Nephron progenitor cell (in vitro differentiated cells): ENCODE data around the gene CDYL.
"Not testable (repeated sequence)": the region's sequence is repeated elsewhere in the genome, so short reads cannot be mapped to it uniquely, and the experiment has no call there.

Source experiments
- DNase-seq: peaks from one replicate; pipeline ENCODE4 v3.0.0; 2021
- H3K27ac Mint-ChIP-seq: 2 replicates; pipeline ENCODE4 v1.8.0; 2021; ENCODE audit warnings: mild to moderate bottlenecking, moderate library complexity, mixed read lengths
- H3K27me3 Mint-ChIP-seq: 2 replicates; pipeline ENCODE4 v1.8.0; 2021; ENCODE audit warnings: mild to moderate bottlenecking, low read depth, mixed read lengths; ENCODE audit not compliant: poor library complexity
- H3K36me3 Mint-ChIP-seq: 2 replicates; pipeline ENCODE4 v1.8.0; 2021; ENCODE audit warnings: low read depth, mixed read lengths
- H3K4me1 Mint-ChIP-seq: 2 replicates; pipeline ENCODE4 v1.8.0; 2021; ENCODE audit warnings: mixed read lengths
- H3K4me3 Mint-ChIP-seq: 2 replicates; pipeline ENCODE4 v1.8.0; 2021; ENCODE audit warnings: mild to moderate bottlenecking, moderate library complexity, mixed read lengths
- H3K9me3 Mint-ChIP-seq: 2 replicates; pipeline ENCODE4 v1.8.0; 2021; ENCODE audit warnings: mild to moderate bottlenecking, moderate library complexity, mixed read lengths
- CTCF ChIP-seq: fragments of 200-600 bp; sonication (generic); IDR thresholded peaks from 2 replicates; pipeline ENCODE4 v1.5.0; 2021; ENCODE audit warnings: antibody characterized with exemption

CDYL gene

GRCh38 chr6:4856785-4857184, 80.6 kb downstream of the CDYL start:
- H3K4me3 Mint-ChIP-seq, result no peak overlapping the region
- H3K27ac Mint-ChIP-seq, result no peak overlapping the region
- DNase-seq, result no peak
- H3K27me3 Mint-ChIP-seq, result peaks cover 3% of the 10 kb centered on the region
- H3K36me3 Mint-ChIP-seq, result peaks cover 17% of the 10 kb centered on the region
- no peaks in the 10 kb centered on the region for H3K9me3 Mint-ChIP-seq
- H3K4me1 Mint-ChIP-seq, result peaks cover 45% of the 10 kb centered on the region
- TF ChIP-seq CTCF, result no peak

DNA sequence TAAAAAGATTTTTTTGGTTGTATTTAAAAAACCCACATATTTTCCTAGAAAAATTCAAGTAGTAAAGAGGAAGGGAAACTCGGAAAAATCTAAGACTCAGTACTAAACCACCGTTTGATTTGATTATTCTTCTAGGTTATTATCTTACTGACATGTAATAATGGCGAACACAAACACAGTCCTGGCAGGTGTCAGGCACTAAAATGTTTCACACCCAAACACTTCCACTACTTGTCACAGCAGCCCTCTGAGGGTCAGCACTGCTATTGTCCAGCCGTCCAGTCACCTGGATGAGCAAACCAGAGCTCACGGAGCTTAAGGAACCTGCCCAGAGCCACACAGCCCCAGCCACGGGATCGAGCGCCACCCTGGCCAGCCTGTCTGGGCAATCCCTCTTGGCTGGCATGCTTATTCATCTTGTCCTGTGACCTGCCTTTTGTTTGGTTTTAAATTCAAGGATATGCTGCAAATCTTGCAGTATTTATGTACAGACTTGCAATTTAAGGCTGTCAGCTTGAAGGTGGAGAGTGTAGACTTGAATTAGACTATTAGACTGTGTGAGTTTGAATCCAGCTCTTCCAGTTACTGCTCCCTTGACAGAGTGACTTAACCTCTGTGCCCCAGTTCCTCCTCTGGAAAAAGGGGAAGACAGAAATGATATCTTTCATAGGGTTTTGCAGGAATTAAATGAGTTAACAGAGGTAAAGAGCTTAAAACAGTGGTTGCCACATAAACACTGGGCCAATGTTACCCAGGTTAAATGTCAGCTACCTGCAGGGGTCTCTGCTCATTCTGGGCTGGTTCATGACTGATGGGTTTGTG, 82.2 kb downstream of the CDYL start:
- Mint-ChIP-seq H3K9me3 (peaks cover 11% of the 10 kb centered on the region), H3K27me3 (peaks cover 3% of the 10 kb centered on the region), H3K4me1 (peaks cover 45% of the 10 kb centered on the region), H3K27ac (peak overlapping the region; percentile 29), H3K4me3 (no peak overlapping the region), H3K36me3 (peaks cover 32% of the 10 kb centered on the region)
- no peak for TF ChIP-seq CTCF
- no peak for DNase-seq

- H3K4me1 Mint-ChIP-seq, result peaks cover 37% of the 10 kb centered on the region
- no peak for DNase-seq
- TF ChIP-seq CTCF, result no peak
- H3K27ac Mint-ChIP-seq, result no peak overlapping the region
- no peak overlapping the region for H3K4me3 Mint-ChIP-seq
- peaks cover 30% of the 10 kb centered on the region for H3K9me3 Mint-ChIP-seq
- no peaks in the 10 kb centered on the region for H3K27me3 Mint-ChIP-seq
- peaks cover 51% of the 10 kb centered on the region for H3K36me3 Mint-ChIP-seq
These were observed 84.2 kb downstream of the CDYL start for GRCh38 chr6:4860387-4860786.

GRCh38 chr6:4861564-4861963, 85.4 kb downstream of the CDYL start:
- Mint-ChIP-seq H3K4me3 (no peak overlapping the region), H3K4me1 (peaks cover 28% of the 10 kb centered on the region), H3K27me3 (no peaks in the 10 kb centered on the region), H3K9me3 (peaks cover 41% of the 10 kb centered on the region), H3K27ac (peak overlapping the region; percentile 47), H3K36me3 (peaks cover 55% of the 10 kb centered on the region)
- no peak for TF ChIP-seq CTCF
- DNase-seq, result no peak

DNA sequence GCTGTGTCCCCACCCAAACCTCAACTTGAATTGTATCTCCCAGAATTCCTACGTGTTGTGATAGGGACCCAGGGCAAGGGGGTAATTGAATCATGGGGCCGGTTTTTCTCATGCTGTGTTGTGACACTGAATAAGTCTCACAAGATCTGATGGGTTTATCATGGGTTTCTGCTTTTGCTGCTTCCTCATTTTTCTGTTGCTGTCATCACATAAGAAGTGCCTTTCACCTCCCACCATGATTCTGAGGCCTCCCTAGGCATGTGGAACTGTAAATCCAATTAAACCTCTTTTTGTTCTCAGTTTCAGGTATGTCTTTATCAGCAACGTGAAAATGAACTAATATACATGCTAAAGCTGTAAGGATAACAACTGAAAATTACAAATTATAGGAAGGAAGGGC, 88.3 kb downstream of the CDYL start:
- no peaks in the 10 kb centered on the region for H3K27me3 Mint-ChIP-seq
- DNase-seq, result no peak
- peaks cover 18% of the 10 kb centered on the region for H3K4me1 Mint-ChIP-seq
- no peak for TF ChIP-seq CTCF
- no peak overlapping the region for H3K4me3 Mint-ChIP-seq
- H3K9me3 Mint-ChIP-seq, result peaks cover 68% of the 10 kb centered on the region
- H3K27ac Mint-ChIP-seq, result no peak overlapping the region
- H3K36me3 Mint-ChIP-seq, result peaks cover 83% of the 10 kb centered on the region

GRCh38 chr6:4865006-4865405, 88.8 kb downstream of the CDYL start:
- DNase-seq, H3K27ac Mint-ChIP-seq, H3K27me3 Mint-ChIP-seq, H3K4me3 Mint-ChIP-seq: not testable (repeated sequence)
- Mint-ChIP-seq H3K36me3 (peaks cover 88% of the 10 kb centered on the region), H3K4me1 (peaks cover 18% of the 10 kb centered on the region), H3K9me3 (peaks cover 73% of the 10 kb centered on the region)
